Amygdala (tissue), 56 donors: ENCODE measurements around the gene ABHD16A.

Source experiments
- DNase-seq, 56 donors: peaks; one replicate each; lab custom pipeline; 2025; lab: John Stamatoyannopoulos, UW

ABHD16A gene

DNA sequence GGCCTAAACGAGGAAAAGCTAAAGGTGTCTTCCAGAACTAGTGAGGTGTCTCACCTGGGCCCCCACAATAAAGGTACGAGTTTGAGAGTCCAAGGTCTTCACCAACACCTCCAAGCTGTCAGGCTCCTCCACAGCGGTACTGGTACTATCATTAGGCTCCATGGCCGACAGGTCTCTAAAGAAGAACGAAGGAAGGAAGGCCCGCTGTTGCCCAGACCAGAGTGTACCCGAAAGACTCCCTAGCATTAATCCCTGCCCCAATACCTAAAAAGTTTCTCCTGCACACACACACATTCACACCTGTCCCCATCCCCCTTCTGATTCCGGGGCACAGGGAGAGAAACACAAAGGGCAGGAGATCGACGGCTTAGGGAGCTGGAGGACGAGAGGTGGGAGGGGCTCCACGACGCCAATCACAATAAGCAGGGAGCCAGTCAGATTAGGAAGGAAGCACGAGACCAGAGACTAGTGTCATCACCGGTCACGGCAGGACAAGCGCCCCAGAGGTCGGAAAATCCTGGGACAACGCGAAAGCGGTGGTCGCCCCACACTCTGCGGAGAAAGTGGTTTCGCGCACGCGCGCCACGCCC is 51.4 kb downstream of the ABHD16A start:
- peak in 8 of 56 donors; percentile 38 to 87 (median 73) for DNase-seq

DNA sequence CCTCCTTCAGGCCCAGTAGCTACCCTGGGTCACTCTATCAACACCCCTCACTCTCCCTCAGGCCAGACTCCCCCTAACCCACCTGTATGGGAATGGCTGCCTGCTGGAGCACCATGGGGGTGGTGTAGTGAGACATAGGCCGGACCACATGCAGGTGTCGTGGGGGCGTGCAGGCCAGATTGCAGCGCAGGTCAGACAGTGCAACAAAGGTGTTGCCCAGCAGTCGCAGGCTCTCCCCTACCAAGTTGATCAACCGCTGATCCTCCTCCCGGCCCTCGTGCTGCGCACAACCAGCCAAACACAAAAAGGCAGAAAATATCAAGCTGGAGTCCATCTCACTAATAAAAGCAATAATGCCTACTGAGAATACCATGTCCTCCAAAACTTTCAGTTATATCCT is 57.8 kb downstream of the ABHD16A start:
- DNase-seq, result no peak

DNA sequence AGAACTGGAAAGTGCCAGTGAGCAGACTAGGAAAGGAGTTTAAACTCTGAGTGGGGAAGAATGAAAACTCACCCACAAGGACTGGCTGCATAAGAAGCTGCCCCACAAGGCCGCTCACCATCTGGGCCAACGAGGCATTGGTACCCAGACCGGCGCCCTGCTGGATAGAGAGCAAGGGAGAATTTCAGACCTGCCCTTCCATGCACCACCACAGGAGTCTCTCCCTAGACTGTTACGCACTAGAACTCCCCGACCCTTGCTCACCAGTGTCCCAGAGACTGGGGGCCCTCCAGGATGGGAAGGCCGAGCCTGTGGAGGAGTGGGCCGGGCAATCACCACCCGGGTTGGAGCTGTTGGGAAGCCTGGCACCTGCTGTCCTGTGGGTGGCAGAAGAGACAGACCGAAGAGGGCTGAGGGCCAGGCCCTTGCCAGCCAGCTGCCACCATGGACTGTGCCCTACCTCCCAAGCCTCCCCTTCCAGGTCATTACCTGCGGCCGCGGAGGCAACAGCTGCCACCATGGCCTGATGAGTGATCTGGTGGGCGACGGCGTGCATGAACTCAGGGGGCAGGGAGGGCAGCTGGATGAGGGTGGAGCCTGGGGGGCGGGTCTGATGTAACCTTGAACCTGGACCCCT is 59.2 kb downstream of the ABHD16A start:
- no peak for DNase-seq

DNA sequence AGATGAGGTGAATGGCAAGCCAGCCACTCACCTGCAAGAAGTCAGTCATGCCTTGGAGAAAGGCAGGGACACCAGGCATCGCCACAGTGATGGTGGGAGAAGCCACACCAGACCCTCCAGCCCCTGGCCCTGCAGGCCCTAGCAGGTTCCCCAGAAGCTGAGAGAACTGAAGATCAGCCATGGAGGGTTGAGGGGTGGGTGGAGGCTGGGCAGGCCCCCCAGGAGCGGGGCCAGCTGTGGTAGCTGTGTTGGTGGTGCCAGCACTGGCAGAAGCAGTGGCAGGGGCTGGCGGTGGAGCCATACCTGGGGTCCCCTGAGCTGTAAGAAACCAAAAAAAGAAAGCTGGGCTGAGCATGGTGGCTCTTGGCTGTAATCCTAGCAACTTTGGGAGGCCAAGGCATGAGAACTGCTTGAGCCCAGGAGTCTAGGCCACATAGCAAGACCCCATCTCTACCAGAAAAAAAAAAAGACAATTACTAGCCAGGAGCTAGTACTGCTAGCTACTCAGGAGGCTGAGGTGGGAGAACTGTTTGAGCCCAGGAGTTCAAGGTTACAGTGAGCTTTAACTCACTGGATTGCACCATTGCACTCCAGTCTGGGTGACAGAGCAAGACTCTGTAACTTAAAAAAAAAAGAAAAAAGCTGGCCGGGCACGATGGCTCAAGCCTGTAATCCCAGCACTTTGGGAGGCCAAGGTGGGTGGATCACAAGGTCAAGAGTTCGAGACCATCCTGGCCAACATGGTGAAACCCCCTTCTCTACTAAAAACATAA is 60.1 kb downstream of the ABHD16A start:
- no peak for DNase-seq

DNA sequence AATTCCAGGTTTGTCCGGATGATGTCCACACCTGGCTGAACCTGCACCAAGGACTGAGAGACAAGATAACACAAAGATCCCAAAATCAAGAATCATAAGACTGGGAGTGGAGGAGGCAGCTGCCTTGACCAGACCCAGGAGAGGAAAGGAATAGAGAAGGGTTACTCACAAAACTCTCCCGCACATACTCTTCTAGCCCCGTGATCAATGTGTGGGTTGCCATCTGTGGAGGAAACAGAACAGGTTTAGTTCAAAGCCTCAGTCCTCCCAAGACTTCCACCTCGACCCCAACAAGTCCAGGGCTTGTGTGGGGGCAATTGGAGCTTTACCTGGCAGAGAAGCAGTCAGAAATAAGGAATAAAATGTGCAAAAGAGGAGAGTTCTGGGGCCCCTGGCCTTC is 61.8 kb downstream of the ABHD16A start:
- no peak for DNase-seq

DNA sequence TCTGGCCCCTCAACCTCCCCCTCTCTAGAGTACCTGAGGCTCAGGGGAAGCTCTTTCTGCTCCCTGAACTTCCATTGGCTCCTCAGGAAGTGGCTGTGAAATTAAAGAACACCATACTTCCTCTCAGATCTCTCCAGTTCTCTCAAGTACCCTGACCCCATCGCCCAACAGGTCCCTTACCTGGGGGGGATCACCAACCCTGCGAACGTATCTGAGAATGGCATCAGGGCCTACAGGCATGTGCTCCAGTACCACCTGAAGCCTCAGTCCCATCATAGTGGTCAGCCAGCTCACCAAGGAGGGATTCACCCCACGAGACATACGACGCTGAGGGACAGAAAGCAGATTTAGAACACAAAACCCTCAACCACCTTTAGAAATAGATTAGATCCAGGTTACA is 62.5 kb downstream of the ABHD16A start:
- no peak for DNase-seq

DNA sequence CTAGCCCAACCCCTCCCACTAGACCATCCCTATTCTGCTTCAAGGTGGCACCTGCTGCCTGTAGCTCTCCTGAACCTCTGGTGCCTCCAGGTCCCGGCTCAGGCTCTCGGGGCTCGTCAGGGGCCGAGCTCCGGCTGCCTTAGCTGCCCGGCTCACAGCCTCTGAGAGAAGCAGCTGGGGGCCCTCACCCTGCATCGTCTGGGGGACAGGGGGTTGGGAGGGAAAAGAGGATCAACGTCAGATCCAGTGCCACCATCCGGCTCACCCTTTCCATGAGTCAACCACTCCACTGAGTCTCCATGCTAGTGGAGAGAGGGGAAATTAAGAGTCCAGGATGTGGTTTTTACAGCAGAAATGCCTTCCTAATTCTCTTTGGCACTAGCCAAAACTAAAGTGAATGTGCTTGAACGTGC is 63.7 kb downstream of the ABHD16A start:
- DNase-seq, result no peak

DNA sequence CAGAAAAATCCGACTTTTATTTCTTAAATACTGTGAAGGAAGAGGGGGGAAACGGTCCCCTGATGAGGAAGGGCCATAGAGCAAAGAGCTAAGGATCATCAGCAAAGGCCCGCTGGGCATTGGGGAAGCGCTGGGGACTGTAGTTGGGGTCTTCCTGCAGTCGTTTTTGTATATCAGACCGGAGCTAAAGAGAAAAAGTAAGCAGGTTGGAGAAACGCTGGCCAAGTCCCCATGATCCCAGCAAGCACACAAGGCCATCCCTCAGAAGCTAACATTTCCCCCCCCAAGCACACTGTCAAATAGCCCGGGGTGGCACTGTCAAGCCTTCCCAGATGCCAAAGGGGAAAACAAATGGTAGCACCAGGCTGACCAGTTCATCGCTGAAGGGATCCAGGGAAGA is 64.1 kb downstream of the ABHD16A start:
- no peak for DNase-seq
